Transverse colon (tissue), 4 donors: ENCODE data around the gene CLN6.

Experiments used
- CTCF ChIP-seq, 5 experiments: fragments of 200-600 bp in 3 of 5; fragments of 450-650 bp in 2 of 5; sonication (generic) in 3 of 5; IDR thresholded peaks; 1 replicate in 2 of 5; 2 replicates in 3 of 5; pipeline ENCODE4 v1.5.1; 2016 to 2017; ENCODE audit warnings: antibody characterized with exemption in 5 of 5, inconsistent platforms in 3 of 5, mild to moderate bottlenecking in 2 of 5, moderate library complexity in 1 of 5
- POLR2AphosphoS5 ChIP-seq, 3 donors: sonication (generic); formaldehyde crosslinking; IDR thresholded peaks; one replicate each; pipeline ENCODE4 v1.6.1; 2016; ENCODE audit warnings: antibody characterized with exemption in 3 of 3

- TF ChIP-seq CTCF (IDR thresholded peaks at IDR 0.05) = no peak
- no peak for TF ChIP-seq POLR2AphosphoS5 (IDR thresholded peaks at IDR 0.05)
Measured at GRCh38 chr15:68199340-68199739, 30.2 kb downstream of the CLN6 start.
